HUES6 (cell line): Measurements from ENCODE around the gene MOGAT3.
"Not testable (repeated sequence)": the region's sequence is repeated elsewhere in the genome, so short reads cannot be mapped to it uniquely, and the experiment has no call there.

Experiments
- H3K27ac ChIP-seq: 2 replicates; pipeline ENCODE4 v1.7.0; 2013; ENCODE audit warnings: low read depth, mild to moderate bottlenecking, low read length, inconsistent platforms
- H3K27me3 ChIP-seq: 2 replicates; pipeline ENCODE4 v1.6.1; 2013; ENCODE audit warnings: low read length; ENCODE audit not compliant: control insufficient read depth, insufficient read depth
- H3K36me3 ChIP-seq: 2 replicates; pipeline ENCODE4 v1.6.1; 2013; ENCODE audit warnings: low read length; ENCODE audit not compliant: control insufficient read depth, insufficient read depth
- H3K4me1 ChIP-seq: 2 replicates; pipeline ENCODE4 v1.6.1; 2013; ENCODE audit warnings: low read length; ENCODE audit not compliant: control insufficient read depth, insufficient read depth
- H3K4me3 ChIP-seq: 2 replicates; pipeline ENCODE4 v1.5.1; 2013; ENCODE audit warnings: low read depth, low read length
- H3K9ac ChIP-seq: one replicate; pipeline ENCODE4 v1.6.1; 2013; ENCODE audit warnings: mild to moderate bottlenecking, low read length
- H3K9me3 ChIP-seq: 2 replicates; pipeline ENCODE4 v1.6.1; 2013; ENCODE audit warnings: low read depth, low read length; ENCODE audit not compliant: control insufficient read depth, insufficient read depth

The MOGAT3 gene

DNA sequence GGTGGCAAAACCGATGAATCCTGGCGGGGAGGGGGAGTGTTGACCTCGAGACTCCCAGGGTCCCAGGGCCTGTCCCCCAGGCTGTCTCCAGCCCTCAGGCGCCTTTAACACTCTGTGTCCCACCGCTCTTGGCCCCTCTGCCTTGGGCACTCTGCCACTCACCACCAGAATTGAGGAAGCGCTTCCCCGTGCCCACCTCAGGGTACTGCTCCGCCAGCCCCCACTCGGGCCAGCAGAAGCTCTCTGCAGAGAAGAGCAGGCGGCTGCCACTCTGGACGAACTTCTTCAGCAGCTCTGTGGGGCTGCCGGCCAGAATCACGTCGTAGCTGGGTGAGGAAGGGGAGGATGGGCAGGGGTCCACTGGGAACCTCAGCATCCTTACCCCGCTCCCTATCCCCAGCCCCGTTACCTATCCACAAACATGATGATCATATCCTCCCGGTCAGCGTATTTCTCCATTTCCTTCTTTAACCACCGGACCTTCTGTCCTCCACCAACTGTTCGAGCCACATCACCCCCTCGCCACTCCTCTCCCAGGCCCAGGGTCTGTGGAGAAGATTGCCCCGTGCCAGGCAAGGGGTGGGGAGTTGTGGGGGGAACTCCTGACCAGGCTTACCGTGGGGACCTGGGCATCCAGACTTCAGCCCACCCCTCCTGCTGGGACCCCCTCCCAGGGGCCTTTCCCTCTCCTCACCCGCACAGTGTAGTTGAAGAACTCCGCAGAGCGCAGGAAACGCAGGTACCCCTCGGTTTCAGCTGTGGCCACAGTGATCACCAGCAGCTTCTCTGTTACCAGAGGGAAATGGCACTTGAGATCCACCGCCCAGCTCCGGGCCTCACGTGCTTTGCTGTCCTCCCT, 15.4 kb upstream of the MOGAT3 start:
- peaks cover 14% of the 10 kb centered on the region for H3K4me1 ChIP-seq
- peaks cover 24% of the 10 kb centered on the region for H3K36me3 ChIP-seq
- H3K4me3 ChIP-seq, result peak overlapping the region; percentile 88
- H3K27ac ChIP-seq, result no peak overlapping the region
- no peaks in the 10 kb centered on the region for H3K9me3 ChIP-seq
- no peaks in the 10 kb centered on the region for H3K27me3 ChIP-seq
- peak overlapping the region; percentile 76 for H3K9ac ChIP-seq

DNA sequence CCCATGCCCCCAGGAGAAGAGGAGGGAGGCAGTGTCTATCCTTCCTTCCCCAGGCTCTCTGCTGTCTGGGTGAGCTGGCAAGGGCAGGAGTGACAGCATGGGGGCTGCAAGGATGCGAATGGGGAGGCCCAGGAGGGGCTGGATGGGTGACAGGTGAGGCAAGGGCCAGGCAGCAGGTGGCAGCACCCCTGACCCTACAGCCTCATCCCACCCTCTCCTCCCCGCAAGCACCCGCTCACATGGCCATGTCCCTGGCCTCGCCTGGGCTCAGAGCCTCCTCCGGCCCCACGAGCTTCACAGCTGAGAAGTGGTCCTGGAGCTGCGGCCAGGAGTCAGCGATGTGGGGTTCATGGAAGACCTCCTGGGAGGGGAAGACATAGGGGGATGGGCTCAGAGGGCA, 11.2 kb upstream of the MOGAT3 start:
- no peaks in the 10 kb centered on the region for H3K27me3 ChIP-seq

GRCh38 chr7:101211501-101211900, 10.7 kb upstream of the MOGAT3 start:
- H3K27me3 ChIP-seq, result no peaks in the 10 kb centered on the region
- H3K4me3 ChIP-seq, result no peak overlapping the region
- no peak overlapping the region for H3K27ac ChIP-seq
- no peak overlapping the region for H3K9ac ChIP-seq
- no peaks in the 10 kb centered on the region for H3K9me3 ChIP-seq
- peaks cover 56% of the 10 kb centered on the region for H3K36me3 ChIP-seq
- H3K4me1 ChIP-seq, result peaks cover 5% of the 10 kb centered on the region

More for the DNA sequence above, 11.2 kb upstream of the MOGAT3 start:
- Histone ChIP-seq H3K27ac (no peak overlapping the region), H3K36me3 (peaks cover 55% of the 10 kb centered on the region), H3K9ac (no peak overlapping the region), H3K4me1 (peaks cover 9% of the 10 kb centered on the region), H3K9me3 (no peaks in the 10 kb centered on the region), H3K4me3 (no peak overlapping the region)

DNA sequence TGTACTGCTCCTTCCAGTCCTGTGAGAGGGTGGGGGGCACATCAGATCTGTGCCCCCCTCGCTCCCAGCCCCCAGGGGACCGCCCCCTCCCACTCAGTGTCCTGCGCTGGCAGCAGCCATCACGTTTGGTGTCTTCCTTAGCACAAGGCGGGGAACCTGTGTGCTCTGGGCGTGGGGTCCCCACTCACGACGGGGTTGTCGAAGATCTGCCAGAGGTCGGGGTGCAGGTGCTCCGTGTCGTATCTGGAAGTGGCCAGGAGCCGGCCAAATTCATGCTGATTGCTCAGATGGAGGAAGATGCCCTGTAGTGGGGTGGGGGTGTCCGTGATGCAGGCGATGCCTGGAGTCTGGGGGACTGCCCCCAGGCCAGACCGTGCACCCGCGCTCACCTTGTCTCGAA, 9.3 kb upstream of the MOGAT3 start:
- no peak overlapping the region for H3K27ac ChIP-seq
- no peaks in the 10 kb centered on the region for H3K9me3 ChIP-seq
- no peaks in the 10 kb centered on the region for H3K27me3 ChIP-seq
- no peaks in the 10 kb centered on the region for H3K4me1 ChIP-seq
- no peak overlapping the region for H3K4me3 ChIP-seq
- H3K36me3 ChIP-seq, result peaks cover 57% of the 10 kb centered on the region
- H3K9ac ChIP-seq, result no peak overlapping the region

- Histone ChIP-seq H3K27ac (no peak overlapping the region), H3K4me1 (no peaks in the 10 kb centered on the region), H3K9ac (no peak overlapping the region), H3K36me3 (peaks cover 51% of the 10 kb centered on the region), H3K27me3 (no peaks in the 10 kb centered on the region), H3K4me3 (no peak overlapping the region), H3K9me3 (no peaks in the 10 kb centered on the region)
These were observed 8.0 kb upstream of the MOGAT3 start for GRCh38 chr7:101208794-101209193.

DNA sequence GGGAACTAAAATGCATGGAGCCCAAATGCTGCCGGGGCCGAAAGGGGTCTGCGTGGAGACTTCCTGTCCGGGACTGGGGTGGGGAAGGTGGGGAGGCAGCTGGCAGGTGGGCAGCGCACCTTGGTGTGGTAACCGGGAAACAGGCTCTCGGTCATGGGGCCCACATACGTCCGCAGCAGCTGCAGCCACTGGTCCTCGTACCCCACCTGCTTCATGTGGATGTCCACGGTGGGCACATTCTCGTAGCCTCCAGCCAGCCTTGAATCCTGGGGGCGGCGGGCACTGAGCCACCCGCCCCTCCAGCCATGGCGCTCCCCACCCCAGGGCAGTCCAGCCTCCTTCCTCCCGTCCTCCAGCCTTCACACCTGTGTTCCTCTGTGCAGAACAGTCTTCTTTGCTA, 6.6 kb upstream of the MOGAT3 start:
- Histone ChIP-seq H3K27me3 (peaks cover 5% of the 10 kb centered on the region; the same call in 1 of the 2 replicates), H3K27ac (no peak overlapping the region), H3K36me3 (peaks cover 48% of the 10 kb centered on the region), H3K4me1 (no peaks in the 10 kb centered on the region), H3K9me3 (no peaks in the 10 kb centered on the region), H3K9ac (no peak overlapping the region), H3K4me3 (no peak overlapping the region)

DNA sequence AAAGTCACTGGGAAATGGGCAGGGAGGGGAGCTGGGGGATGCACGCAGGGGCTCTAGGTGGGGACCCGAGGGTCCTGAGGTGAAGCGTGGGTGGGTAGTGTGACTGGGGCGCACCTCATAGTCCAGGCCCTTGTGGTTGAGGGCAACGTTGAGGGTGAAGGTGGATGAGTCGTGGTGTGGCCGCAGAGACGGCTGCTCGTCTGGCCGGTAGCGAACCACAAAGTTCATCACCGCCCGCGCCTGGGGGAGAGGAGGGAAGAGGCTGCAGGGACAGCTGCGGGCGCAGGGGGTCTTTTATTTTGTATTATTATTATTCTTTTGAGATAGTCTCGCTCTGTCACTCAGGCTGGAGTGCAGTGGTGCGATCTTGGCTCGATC, 5.8 kb upstream of the MOGAT3 start:
- Histone ChIP-seq H3K9me3 (no peaks in the 10 kb centered on the region), H3K4me3 (no peak overlapping the region), H3K9ac (no peak overlapping the region), H3K4me1 (no peaks in the 10 kb centered on the region; the same call in 1 of the 2 replicates), H3K27me3 (peaks cover 13% of the 10 kb centered on the region; the same call in 1 of the 2 replicates), H3K27ac (no peak overlapping the region), H3K36me3 (peaks cover 43% of the 10 kb centered on the region)

DNA sequence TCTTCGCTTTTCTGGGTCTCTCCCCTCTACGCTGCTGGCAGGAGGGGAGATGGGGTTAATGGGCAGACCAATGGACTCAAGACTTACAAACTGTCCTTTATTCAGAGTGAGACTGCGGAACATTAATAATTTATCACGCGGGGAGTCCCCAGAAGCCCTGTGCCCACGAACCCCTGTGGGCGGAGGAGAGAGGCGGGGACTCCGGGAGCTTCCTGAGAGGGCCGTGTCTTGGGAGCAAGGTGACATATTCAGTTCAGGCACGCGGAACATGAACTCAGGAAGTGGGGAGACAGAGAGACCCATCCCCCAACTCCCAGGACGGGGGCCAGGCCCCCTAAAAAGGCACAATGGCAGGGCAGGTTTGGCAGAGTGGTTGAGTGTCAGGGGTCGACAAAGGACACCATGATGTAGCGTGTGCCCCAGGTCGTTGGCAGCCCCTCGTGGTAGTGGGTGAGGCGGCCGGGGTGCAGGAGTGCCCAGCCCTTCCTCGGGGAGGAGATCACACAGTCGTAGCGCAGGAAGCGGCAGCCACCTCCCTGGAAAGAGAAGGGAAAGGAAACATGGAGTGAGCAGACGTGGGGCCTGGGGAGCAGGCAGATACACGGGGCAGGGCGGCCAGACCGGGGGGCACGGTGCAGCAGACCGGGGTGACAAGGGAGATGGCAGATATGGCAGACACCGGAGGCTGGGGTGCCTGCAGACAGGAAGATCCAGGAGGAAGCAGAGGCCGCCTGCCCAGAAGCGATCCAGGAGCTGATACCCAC, 5.2 kb upstream of the MOGAT3 start:
- H3K9ac ChIP-seq, result no peak overlapping the region
- H3K9me3 ChIP-seq, result no peaks in the 10 kb centered on the region
- H3K4me3 ChIP-seq, result no peak overlapping the region
- peaks cover 1% of the 10 kb centered on the region for H3K4me1 ChIP-seq
- H3K27me3 ChIP-seq, result peaks cover 15% of the 10 kb centered on the region; the same call in 1 of the 2 replicates
- no peak overlapping the region for H3K27ac ChIP-seq
- H3K36me3 ChIP-seq, result peaks cover 37% of the 10 kb centered on the region

DNA sequence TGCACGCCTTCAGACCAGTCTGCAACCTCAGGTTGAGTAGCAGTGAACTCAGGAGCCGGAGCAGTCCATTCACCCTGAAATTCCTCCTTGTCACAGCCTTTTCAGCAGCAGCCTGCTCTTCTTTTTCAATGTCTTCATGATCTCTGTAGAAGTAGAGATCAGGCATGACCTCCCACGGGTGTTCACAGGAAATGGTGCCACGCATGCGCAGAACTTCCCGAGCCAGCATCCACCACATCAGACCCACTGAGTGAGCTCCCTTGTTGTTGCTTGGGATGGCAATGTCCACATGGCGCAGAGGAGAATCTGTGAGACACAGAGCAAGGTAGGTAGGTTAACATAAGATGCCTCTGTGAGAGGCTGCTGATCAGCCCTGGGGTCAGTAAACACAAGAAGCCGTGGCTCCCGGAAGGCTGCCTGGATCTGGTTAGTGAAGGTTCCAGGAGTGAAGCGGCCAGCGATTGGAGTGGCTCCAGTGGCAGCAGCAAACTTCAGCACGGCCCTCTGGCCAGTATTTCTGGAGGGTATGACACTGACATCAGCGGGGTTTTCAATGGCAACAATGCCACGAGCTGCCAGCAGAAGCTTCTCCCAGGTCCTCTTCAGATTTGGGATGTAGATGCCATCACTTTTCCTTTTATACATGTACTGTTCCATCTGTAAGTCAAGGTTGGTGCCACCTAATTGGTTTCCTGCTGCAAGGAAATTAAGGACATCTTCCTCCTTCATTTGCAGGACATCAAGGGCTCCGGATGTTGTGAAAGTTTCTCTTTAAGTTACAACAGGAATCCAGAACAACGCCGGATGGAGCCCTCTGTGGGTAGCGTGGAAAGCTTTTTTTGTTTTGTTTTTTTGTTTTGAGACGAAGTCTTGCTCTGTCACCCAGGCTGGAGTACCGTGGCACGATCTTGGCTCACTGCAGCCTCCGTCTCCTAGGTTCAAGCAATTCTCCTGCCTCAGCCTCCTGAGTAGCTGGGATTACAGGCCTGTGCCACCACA, 3.2 kb upstream of the MOGAT3 start:
- H3K36me3 ChIP-seq, result peaks cover 22% of the 10 kb centered on the region
- H3K9me3 ChIP-seq, H3K9ac ChIP-seq, H3K4me3 ChIP-seq, H3K27ac ChIP-seq: not testable (repeated sequence)
- peaks cover 15% of the 10 kb centered on the region; the same call in 1 of the 2 replicates for H3K27me3 ChIP-seq
- peaks cover 11% of the 10 kb centered on the region for H3K4me1 ChIP-seq

DNA sequence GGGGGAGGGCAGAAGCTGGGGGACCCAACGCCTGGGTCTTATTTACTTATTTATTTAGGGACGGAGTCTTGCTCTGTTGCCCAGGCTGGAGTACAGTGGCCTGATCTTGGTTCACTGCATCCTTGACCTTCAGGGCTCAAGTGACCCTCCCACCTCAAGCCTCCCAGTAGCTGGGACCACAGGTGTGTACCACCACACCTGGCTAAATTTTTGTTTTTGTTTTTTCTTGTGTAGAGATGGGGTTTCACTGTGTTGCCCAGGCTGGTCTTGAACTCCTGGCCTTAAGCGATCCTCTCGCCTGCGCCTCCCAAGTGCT, 1.7 kb upstream of the MOGAT3 start:
- H3K27me3 ChIP-seq, result peaks cover 15% of the 10 kb centered on the region; the same call in 1 of the 2 replicates

More for the DNA sequence above, 1.7 kb upstream of the MOGAT3 start:
- Histone ChIP-seq H3K27ac (no peak overlapping the region), H3K9me3 (no peaks in the 10 kb centered on the region), H3K9ac (no peak overlapping the region), H3K36me3 (peaks cover 10% of the 10 kb centered on the region), H3K4me3 (no peak overlapping the region), H3K4me1 (peaks cover 16% of the 10 kb centered on the region)
